Esophagus (tissue), 2 donors: Measurements from ENCODE around the gene SLITRK1. TPM values are rescaled to one million over a fixed set of nuclear protein-coding genes. Genes with fewer than 3 reads are reported as not detected.

Experiments used
- H3K27ac ChIP-seq, 2 donors: one replicate each; pipeline ENCODE4 v1.5.1; 2013; ENCODE audit warnings: low read depth in 2 of 2, mild to moderate bottlenecking in 2 of 2, inconsistent platforms in 1 of 2, low read length in 1 of 2, moderate library complexity in 1 of 2
- H3K27me3 ChIP-seq, 2 donors: one replicate each; pipeline ENCODE4 v1.6.1; 2013; ENCODE audit warnings: low read length in 2 of 2, control low read depth in 1 of 2, mild to moderate bottlenecking in 1 of 2; ENCODE audit not compliant: insufficient read depth in 2 of 2, control insufficient read depth in 1 of 2
- H3K36me3 ChIP-seq, 2 donors: one replicate each; pipeline ENCODE4 v1.6.1; 2013; ENCODE audit warnings: low read length in 1 of 2; ENCODE audit not compliant: control insufficient read depth in 2 of 2, insufficient read depth in 2 of 2
- H3K4me1 ChIP-seq, 2 donors: one replicate each; pipeline ENCODE4 v1.6.1; 2013; ENCODE audit warnings: low read length in 1 of 2; ENCODE audit not compliant: control insufficient read depth in 2 of 2, insufficient read depth in 2 of 2
- H3K4me3 ChIP-seq, 2 donors: one replicate each; pipeline ENCODE4 v1.5.1; 2013; ENCODE audit warnings: low read length in 2 of 2, mild to moderate bottlenecking in 2 of 2, low read depth in 1 of 2, moderate library complexity in 1 of 2
- H3K9me3 ChIP-seq, 2 donors: one replicate each; pipeline ENCODE4 v1.6.1; 2013; ENCODE audit warnings: mild to moderate bottlenecking in 2 of 2, low read depth in 1 of 2, low read length in 1 of 2, moderate library complexity in 1 of 2; ENCODE audit not compliant: control insufficient read depth in 2 of 2, insufficient read depth in 1 of 2
- WGBS, 2 donors: extraction: QIAGEN DNeasy Blood & Tissue Kit; methylation state at CpG; one replicate each; pipeline ENCODE4 v1.1.7; 2013; 5-methylcytosine and 5-hydroxymethylcytosine counted together
- polyA plus RNA-seq, 2 donors: library from polyadenylated mRNA; stranded (reverse); fragments of 200-250 nt; gene quantifications; one replicate each; pipeline ENCODE4 v1.2.3, GENCODE V29; 2013
- donor health status: healthy with polysubstance abuse.
- donor health status: Bipolar disorder and iron deficiency.

Gene SLITRK1, protein sequence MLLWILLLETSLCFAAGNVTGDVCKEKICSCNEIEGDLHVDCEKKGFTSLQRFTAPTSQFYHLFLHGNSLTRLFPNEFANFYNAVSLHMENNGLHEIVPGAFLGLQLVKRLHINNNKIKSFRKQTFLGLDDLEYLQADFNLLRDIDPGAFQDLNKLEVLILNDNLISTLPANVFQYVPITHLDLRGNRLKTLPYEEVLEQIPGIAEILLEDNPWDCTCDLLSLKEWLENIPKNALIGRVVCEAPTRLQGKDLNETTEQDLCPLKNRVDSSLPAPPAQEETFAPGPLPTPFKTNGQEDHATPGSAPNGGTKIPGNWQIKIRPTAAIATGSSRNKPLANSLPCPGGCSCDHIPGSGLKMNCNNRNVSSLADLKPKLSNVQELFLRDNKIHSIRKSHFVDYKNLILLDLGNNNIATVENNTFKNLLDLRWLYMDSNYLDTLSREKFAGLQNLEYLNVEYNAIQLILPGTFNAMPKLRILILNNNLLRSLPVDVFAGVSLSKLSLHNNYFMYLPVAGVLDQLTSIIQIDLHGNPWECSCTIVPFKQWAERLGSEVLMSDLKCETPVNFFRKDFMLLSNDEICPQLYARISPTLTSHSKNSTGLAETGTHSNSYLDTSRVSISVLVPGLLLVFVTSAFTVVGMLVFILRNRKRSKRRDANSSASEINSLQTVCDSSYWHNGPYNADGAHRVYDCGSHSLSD
- not detected for polyA plus RNA-seq

DNA sequence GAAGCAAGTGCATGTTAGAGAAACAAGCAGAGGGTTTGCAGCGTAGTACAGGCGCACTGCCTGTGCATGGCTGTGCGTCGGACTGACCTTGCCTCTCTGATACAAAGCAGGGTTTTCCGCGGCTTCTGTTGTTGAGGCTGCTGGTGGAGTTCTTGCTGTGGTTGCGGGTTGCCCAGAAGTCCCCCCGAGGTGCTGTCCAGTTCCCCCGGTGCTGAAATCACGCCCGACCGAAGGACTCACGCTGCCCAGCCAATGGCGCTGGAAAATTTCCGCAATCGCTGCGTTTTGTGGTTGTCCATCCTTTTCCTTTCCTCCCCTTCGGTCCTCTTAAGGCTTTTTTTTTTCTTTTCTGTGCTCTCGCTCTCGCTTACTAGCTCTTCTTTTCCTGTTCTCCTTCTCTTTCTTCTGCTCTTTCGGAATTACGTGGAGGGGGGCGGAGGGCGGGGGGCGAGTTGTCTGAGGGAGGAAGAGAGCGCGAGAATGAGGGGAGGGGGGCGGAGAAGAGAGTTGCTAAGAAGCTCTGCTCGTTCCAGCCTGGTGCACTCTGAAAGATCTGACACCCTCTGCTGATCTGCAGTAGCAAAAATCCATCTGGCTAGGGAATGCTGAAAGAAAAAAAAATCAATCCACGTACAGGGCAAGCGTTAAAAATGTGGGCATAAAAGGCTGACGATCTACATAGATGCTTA lies at the start of gene SLITRK1:
TSS of gene SLITRK1 (minus strand) at position 558 of the 689 bp plus-strand sequence. CDS start 967 bp downstream, outside the sequence.
- WGBS, 2 donors = 4% methylated on average over 32 of the region's 32 CpGs
- Histone ChIP-seq H3K9me3 (no peaks in the 10 kb centered on the region), H3K27me3 (peaks cover 3 to 15% of the 10 kb centered on the region in 2 donors), H3K4me3 (no peak within 1 kb of the TSS), H3K4me1 (peaks cover 2 to 4% of the 10 kb centered on the region in 2 donors), H3K36me3 (no peaks in the 10 kb centered on the region), H3K27ac (no peak within 1 kb of the TSS)

DNA sequence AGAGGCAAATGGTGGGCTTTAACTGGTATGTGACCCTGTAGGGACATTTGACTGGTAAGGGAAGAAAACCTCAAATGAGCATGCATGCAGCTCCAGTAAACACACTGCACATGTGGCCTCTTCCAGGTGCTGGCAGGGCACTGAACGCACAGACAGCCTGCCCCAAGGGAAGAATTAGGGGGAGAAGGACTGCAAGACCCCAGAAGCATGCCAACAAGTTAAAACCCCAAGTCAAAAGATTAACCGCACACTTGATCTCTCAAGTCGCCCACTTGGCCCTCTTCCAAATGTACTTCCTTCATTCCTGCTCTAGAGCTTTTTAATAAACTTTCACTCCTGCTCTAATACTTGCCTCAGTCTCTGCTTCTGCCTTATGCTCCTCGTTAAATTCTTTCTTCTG lies 46.9 kb upstream of the SLITRK1 start:
- Histone ChIP-seq H3K36me3 (no peaks in the 10 kb centered on the region), H3K27me3 (no peaks in the 10 kb centered on the region), H3K4me3 (no peak overlapping the region), H3K4me1 (no peaks in the 10 kb centered on the region), H3K27ac (no peak overlapping the region), H3K9me3 (no peaks in the 10 kb centered on the region)
- 37 to 42% methylated on average over 4 of the region's 4 CpGs for WGBS, 2 donors

DNA sequence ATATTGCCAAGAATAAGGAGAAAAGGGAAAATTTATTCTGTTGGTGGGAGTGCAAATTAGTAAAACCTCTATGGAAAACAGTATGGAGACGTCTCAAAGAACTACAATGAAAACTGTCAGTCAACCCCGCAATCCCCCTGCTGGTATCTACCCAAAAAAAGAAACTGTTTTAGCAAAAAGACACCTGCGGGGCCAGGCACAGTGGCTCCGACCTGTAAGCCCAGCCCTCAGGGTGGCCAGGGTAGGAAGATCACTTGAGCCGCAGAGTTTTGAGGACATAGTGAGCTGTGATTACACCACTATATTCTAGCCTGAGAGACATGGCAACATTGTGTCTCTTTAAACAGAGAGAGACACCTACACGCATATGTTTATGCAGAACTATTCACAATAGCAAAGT lies 37.5 kb upstream of the SLITRK1 start:
- no peaks in the 10 kb centered on the region for H3K4me1 ChIP-seq
- H3K9me3 ChIP-seq = no peaks in the 10 kb centered on the region
- H3K36me3 ChIP-seq = no peaks in the 10 kb centered on the region
- no peak overlapping the region for H3K4me3 ChIP-seq
- no peak overlapping the region for H3K27ac ChIP-seq
- 82 to 87% methylated on average over 6 of the region's 6 CpGs for WGBS, 2 donors
- no peaks in the 10 kb centered on the region for H3K27me3 ChIP-seq

DNA sequence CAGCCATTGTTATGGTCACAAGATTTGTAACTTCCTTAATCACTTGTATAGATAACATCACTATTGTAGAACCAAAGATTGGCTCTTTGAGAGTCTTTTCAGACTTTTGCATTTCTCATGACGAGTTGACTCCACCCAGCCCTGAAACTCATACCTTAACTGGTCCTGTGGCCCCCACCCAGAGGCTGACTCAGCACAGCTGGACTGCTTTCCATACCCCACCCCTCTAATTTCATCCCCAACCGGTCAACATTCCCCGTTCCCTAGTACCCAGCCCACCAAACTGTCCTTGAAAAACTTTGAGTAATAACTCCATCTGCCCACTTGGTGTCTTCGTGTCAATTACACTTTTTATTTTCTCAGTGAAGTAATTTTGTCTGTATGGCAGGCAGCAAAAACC lies 32.1 kb upstream of the SLITRK1 start:
- H3K4me1 ChIP-seq = no peaks in the 10 kb centered on the region
- no peaks in the 10 kb centered on the region for H3K27me3 ChIP-seq
- 60 to 77% methylated on average over 4 of the region's 4 CpGs for WGBS, 2 donors
- no peak overlapping the region for H3K27ac ChIP-seq
- H3K36me3 ChIP-seq = no peaks in the 10 kb centered on the region
- no peak overlapping the region for H3K4me3 ChIP-seq
- no peaks in the 10 kb centered on the region for H3K9me3 ChIP-seq

DNA sequence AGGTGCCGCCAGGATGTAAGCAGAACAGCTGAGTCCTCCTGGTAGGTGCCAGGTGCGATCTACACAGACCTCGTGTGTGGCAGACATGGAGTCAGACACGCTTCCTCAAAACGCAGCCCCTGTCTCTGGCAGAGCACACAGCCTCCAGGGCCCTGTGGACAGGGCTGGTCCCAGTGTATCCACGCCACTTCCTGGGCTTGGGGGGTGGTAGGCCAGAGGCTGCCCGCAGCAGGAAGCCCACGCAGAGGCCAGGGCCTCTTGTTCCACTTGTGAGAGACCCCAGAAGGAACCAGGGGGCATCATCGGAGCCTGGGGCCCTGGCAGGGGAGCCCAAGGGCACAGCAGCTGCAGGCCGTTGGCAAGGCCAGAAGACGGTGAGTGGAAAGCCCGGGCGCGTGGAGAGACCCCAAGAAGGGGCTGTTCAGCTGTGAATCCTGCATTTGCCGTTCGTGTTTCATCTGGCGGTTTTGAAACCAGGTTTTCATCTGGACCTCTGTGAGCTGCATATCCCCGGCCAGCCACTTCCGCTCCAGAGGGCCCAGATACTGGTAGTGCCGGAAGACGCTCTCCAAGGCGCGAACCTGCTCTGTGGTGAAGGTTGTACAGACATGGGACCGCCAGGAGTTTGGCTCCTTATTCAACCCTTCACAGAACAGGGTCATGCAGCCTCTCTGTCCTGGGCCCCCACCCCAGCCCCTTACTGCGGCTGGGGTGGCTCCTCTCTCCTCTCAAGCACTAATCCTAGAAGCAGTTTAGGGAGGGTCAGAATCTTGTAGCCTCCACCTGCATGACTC lies 25.1 kb upstream of the SLITRK1 start:
- no peaks in the 10 kb centered on the region for H3K27me3 ChIP-seq
- 93 to 94% methylated on average over 25 of the region's 25 CpGs for WGBS, 2 donors
- H3K4me3 ChIP-seq = no peak overlapping the region
- peaks cover 0 to 5% of the 10 kb centered on the region in 2 donors for H3K9me3 ChIP-seq
- H3K36me3 ChIP-seq = no peaks in the 10 kb centered on the region
- no peaks in the 10 kb centered on the region for H3K4me1 ChIP-seq
- no peak overlapping the region for H3K27ac ChIP-seq

DNA sequence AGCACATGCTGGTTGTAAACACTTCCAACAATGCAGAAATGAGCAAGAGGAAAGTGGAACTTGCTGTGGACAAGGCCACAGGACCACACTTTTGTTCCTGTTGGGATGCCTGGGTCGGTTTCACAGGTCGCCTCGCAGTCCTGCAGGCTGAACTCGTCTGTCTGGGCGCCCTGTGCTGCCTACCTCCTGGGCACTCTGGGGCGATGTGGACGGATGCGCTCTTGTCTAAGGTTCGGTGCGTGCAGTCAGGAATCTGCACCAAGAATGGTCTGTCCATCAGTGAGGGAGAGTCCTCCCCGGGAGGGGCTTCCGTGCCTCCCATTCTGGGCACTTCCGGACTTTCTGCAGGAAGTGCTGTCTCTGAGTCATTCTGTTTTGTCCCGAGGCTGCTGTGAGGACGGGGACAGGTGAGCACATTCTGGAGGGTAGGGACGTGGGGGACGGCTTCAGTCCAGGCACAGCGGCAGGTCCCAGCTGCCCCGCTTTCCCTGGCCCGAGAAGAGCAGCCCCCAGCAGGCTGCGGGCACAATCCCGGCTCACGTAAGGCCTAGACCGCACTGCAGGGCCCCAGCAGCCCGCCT lies 24.1 kb upstream of the SLITRK1 start:
- peaks cover 0 to 5% of the 10 kb centered on the region in 2 donors for H3K9me3 ChIP-seq
- H3K4me3 ChIP-seq = no peak overlapping the region
- H3K27ac ChIP-seq = no peak overlapping the region
- H3K36me3 ChIP-seq = no peaks in the 10 kb centered on the region
- 93% methylated on average over 25 of the region's 25 CpGs for WGBS, 2 donors
- H3K27me3 ChIP-seq = no peaks in the 10 kb centered on the region
- no peaks in the 10 kb centered on the region for H3K4me1 ChIP-seq

DNA sequence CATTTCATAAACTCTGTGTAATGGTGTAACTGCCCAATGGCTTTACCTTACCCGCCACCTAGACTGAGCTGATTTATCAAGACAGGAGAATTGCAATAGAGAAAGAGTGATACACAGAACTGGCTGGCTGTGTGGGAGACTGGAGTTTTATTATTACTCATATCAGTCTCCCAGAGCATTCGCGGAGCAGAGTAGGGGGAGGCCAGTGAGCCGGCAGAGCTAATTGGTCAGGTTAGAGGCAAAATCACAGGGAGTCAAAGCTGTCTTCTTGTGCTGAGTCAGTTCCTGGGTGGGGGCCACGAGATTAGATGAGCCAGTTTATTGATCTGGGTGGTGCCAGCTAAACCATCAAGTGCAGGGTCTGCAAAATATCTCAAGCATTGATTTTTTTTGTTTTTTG lies 23.4 kb upstream of the SLITRK1 start:
- Histone ChIP-seq H3K27me3 (no peaks in the 10 kb centered on the region), H3K9me3 (peaks cover 0 to 5% of the 10 kb centered on the region in 2 donors), H3K27ac (no peak overlapping the region), H3K36me3 (no peaks in the 10 kb centered on the region), H3K4me1 (no peaks in the 10 kb centered on the region), H3K4me3 (no peak overlapping the region)
- 75 to 82% methylated on average over 5 of the region's 5 CpGs for WGBS, 2 donors

DNA sequence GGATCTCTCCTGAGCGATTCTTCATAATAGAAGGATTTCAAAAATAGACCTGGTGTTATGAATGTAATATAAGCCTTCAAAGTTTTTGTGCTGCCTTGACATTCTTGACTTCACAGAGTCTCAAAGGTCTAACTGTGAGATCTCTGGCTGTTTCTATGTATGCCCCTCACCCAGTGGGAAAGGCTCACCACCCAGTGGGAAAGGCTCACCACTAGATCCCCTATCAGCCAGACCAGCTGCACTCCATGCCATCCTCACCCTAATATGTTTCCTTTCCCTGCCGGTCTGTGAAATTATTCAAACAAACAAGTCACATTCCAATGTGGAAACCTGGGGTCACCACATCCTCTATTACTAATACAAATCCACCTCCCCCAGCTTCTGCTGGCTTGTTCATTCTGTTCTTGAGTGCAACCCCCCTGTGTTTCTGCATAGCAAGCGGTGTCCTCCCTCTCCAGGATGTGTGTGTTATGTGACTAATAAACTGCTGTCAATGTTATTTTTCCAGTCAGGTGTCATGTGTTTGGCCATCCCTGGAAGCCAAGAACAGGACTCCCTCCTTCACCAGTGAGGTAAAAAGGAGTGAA lies 13.8 kb upstream of the SLITRK1 start:
- Histone ChIP-seq H3K4me3 (no peak overlapping the region), H3K36me3 (no peaks in the 10 kb centered on the region), H3K27me3 (no peaks in the 10 kb centered on the region), H3K9me3 (no peaks in the 10 kb centered on the region), H3K4me1 (no peaks in the 10 kb centered on the region), H3K27ac (no peak overlapping the region)
- 68 to 74% methylated on average over 3 of the region's 3 CpGs for WGBS, 2 donors
